A673 (cell line): ENCODE results near the gene CASTOR2.
"Not testable (repeated sequence)": the region's sequence is repeated elsewhere in the genome, so short reads cannot be mapped to it uniquely, and the experiment has no call there.

Source experiments
- CTCF ChIP-seq: fragments of 300-800, 200-600 bp; sonication (generic); conservative IDR thresholded peaks from 2 replicates; pipeline ENCODE4 v1.5.1; 2017; ENCODE audit warnings: low read depth, mild to moderate bottlenecking, antibody characterized with exemption, low read length, moderate library complexity, mixed read lengths
- EZH2 ChIP-seq: fragments of 200-600 bp; sonication (generic); IDR thresholded peaks from 2 replicates; pipeline ENCODE4 v1.6.1; 2017; ENCODE audit warnings: borderline replicate concordance, low read depth, mild to moderate bottlenecking, mixed read lengths, antibody characterized with exemption, low read length; ENCODE audit not compliant: poor library complexity, severe bottlenecking

DNA sequence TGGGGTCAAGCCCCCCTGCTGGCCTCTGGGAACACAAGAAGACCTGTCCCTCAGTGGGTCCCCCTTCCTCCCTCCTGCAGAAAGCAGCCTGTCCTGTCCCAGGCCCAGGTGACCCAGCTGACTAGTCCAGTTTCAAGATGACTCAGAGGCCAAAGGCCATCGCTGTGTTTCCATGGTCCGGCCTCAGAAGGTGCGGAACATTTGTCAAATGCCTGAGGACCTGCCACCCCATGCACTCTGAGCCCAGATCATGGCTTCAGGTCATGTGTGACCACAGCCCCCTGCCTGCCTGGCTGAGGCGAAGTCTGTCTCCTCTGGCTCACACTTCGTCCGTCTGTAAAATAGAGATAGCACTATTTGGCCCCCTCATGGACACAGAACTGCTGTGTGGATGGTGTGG is 2.4 kb downstream of the CASTOR2 start:
- TF ChIP-seq CTCF, EZH2: not testable (repeated sequence)
